Measurements from ENCODE around the gene TMEM98. TPM values are rescaled to one million over a fixed set of nuclear protein-coding genes. Genes with fewer than 3 reads are reported as not detected.

Gene TMEM98
- total and polyA plus RNA-seq, 2 of the 4 experiments (the other 2 are of a cell fraction) = 173 to 195 TPM

GRCh38 chr17:32953045-32953444 lies 25.1 kb downstream of the TMEM98 start:
- no peak overlapping the region for H2BK20ac ChIP-seq (ENCODE audit: low read depth, low read length)
- ChIA-PET CTCF (interaction anchor here (1.2 kb wide), 1 partner anchor 16 kb away, joined by 4 read pairs; no protein-coding TSS in a partner anchor), POLR2A (ENCODE audit: unreplicated experiment) (no interaction called here)
- no peak overlapping the region for H4K5ac ChIP-seq (ENCODE audit: low read depth, low read length)
- no peak overlapping the region for H3K4ac ChIP-seq (ENCODE audit: low read depth, low read length)
- H3K4me2 ChIP-seq (ENCODE audit: low read depth, low read length) = no peak overlapping the region
- no peak for DNase-seq
- BruUV-seq (replicated peaks) = no TSS peak
- TF ChIP-seq NFE2L2 (IDR thresholded peaks at IDR 0.05; ENCODE audit: low read depth, low read length) = no peak
- TF ChIP-seq RFX5 (IDR thresholded peaks at IDR 0.05; ENCODE audit: low read depth, low read length) = no peak
- no peak for TF ChIP-seq CEBPB (IDR thresholded peaks at IDR 0.05; ENCODE audit: low read depth, low read length)
- TF ChIP-seq MAFK (IDR thresholded peaks at IDR 0.05; ENCODE audit: low read depth, low read length) = no peak
- TF ChIP-seq RCOR1 (IDR thresholded peaks at IDR 0.05; ENCODE audit: insufficient replicate concordance, low read length) = no peak
- TF ChIP-seq ELK1 (IDR thresholded peaks at IDR 0.05; ENCODE audit: borderline replicate concordance, low read depth, low read length) = no peak
- no peak overlapping the region for H3K56ac ChIP-seq (ENCODE audit: extremely low read depth, insufficient read depth, low read length)
- H3K18ac ChIP-seq (ENCODE audit: low read depth, low read length) = no peak overlapping the region
- no peaks in the 10 kb centered on the region for H3K9me1 ChIP-seq (ENCODE audit: insufficient read depth, low read length)
- H3K4me3 ChIP-seq (ENCODE audit: insufficient read depth, low read depth, low read length) = no peak overlapping the region
- intact Hi-C loops (cut with micrococcal nuclease) = no loop called here
- H2AK9ac ChIP-seq (replicated peaks; ENCODE audit: low read depth, low read length, poor library complexity) = no peak overlapping the region
- no peak overlapping the region for H2AFZ ChIP-seq (replicated peaks; ENCODE audit: low read length, poor library complexity)
- no peak overlapping the region for H3K23ac ChIP-seq (ENCODE audit: low read depth, low read length)
- H3K4me1 ChIP-seq (ENCODE audit: control insufficient read depth, insufficient read depth, low read length) = no peaks in the 10 kb centered on the region
- no peak overlapping the region for H4K91ac ChIP-seq (ENCODE audit: insufficient read depth, low read depth, low read length)
- H3K9me3 ChIP-seq (ENCODE audit: control insufficient read depth, insufficient read depth, low read length) = no peaks in the 10 kb centered on the region
- H3K36me3 ChIP-seq (ENCODE audit: control insufficient read depth, insufficient read depth, low read length) = no peaks in the 10 kb centered on the region
- no peaks in the 10 kb centered on the region for H4K20me1 ChIP-seq (ENCODE audit: insufficient read depth, low read length)
- no peak overlapping the region for H2BK5ac ChIP-seq (ENCODE audit: low read depth, low read length, poor library complexity, severe bottlenecking)
- no peak overlapping the region for H2AK5ac ChIP-seq (ENCODE audit: low read depth, low read length)
- no peak overlapping the region for H2BK120ac ChIP-seq (ENCODE audit: low read depth, low read length)
- H3K9ac ChIP-seq (ENCODE audit: low read depth, low read length) = no peak overlapping the region
- ATAC-seq (ENCODE audit: low read depth) = no peak
- in situ Hi-C loops (cut with MboI; ENCODE audit: low sequenced_read_pairs) = no loop called here
- H3K14ac ChIP-seq (replicated peaks; ENCODE audit: low read depth, low read length) = no peak overlapping the region
- H3K27me3 ChIP-seq (ENCODE audit: control insufficient read depth, insufficient read depth, low read length) = peaks cover 9% of the 10 kb centered on the region; the same call in 1 of the 2 replicates
- H3K27ac ChIP-seq (ENCODE audit: insufficient read depth, low read length) = no peak overlapping the region
- dilution Hi-C loops (cut with HindIII; ENCODE audit: low sequenced_read_pairs, unreplicated experiment) = no loop called here
- H3K79me1 ChIP-seq (ENCODE audit: low read depth in 1 of 2, low read length in 2 of 2) = no peaks in the 10 kb centered on the region
- no peak overlapping the region for H4K8ac ChIP-seq (ENCODE audit: low read depth in 2 of 2, low read length in 2 of 2)
- H2BK15ac ChIP-seq (ENCODE audit: low read depth, low read length) = no peak overlapping the region

Data from IMR-90 (cell line).